Stomach smooth muscle (tissue), 2 donors: ENCODE data around the gene SGIP1.
"Not testable (repeated sequence)": the region's sequence is repeated elsewhere in the genome, so short reads cannot be mapped to it uniquely, and the experiment has no call there.

Experiments
- H3K27ac ChIP-seq: one replicate; pipeline ENCODE4 v1.7.0; 2013; ENCODE audit warnings: mild to moderate bottlenecking, low read length, inconsistent platforms
- H3K27me3 ChIP-seq, 2 donors: one replicate each; pipeline ENCODE4 v1.7.0; 2013; ENCODE audit warnings: low read length in 2 of 2; ENCODE audit not compliant: insufficient read depth in 2 of 2, control insufficient read depth in 1 of 2
- H3K36me3 ChIP-seq, 2 donors: one replicate each; pipeline ENCODE4 v1.7.0; 2013; ENCODE audit warnings: low read length in 2 of 2; ENCODE audit not compliant: control insufficient read depth in 2 of 2, insufficient read depth in 2 of 2
- H3K4me1 ChIP-seq: one replicate; pipeline ENCODE4 v1.7.0; 2013; ENCODE audit warnings: low read length; ENCODE audit not compliant: control insufficient read depth, insufficient read depth
- H3K4me3 ChIP-seq, 2 donors: one replicate each; pipeline ENCODE4 v1.7.0; 2013; ENCODE audit warnings: low read length in 2 of 2
- H3K9ac ChIP-seq, 2 donors: one replicate each; pipeline ENCODE4 v1.7.0; 2013; ENCODE audit warnings: low read length in 2 of 2, mild to moderate bottlenecking in 1 of 2
- H3K9me3 ChIP-seq, 2 donors: one replicate each; pipeline ENCODE4 v1.7.0; 2013; ENCODE audit warnings: low read length in 2 of 2; ENCODE audit not compliant: control insufficient read depth in 2 of 2
- donor health status: healthy.
- donor health status: Pancreatic carcinoma.

The SGIP1 gene

DNA sequence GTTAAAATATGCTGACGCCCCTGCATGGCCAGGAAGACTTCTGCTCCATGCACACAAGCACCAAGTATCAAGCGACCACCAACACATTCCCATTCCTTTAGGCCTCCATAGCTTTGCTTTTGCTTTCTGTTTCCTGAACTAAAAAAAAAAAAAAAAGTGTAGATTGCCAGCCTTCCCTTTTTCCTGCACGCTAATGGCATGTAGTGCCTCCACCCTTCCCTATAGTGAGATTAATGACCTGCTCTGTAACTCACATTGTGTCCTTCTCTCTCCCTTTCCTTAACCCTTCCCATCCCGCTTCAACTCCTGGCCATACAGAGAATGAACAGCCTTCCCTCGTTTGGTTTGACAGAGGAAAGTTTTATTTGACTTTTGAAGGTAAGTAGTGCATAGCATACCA lies 161.2 kb downstream of the SGIP1 start:
- no peak overlapping the region for H3K4me3 ChIP-seq
- H3K27me3 ChIP-seq, result no peaks in the 10 kb centered on the region
- no peaks in the 10 kb centered on the region for H3K4me1 ChIP-seq
- no peaks in the 10 kb centered on the region for H3K9me3 ChIP-seq
- H3K9ac ChIP-seq, result no peak overlapping the region
- H3K27ac ChIP-seq, result no peak overlapping the region
- H3K36me3 ChIP-seq, result no peaks in the 10 kb centered on the region

GRCh38 chr1:66696771-66697170 lies 162.8 kb downstream of the SGIP1 start:
- Histone ChIP-seq H3K27me3 (no peaks in the 10 kb centered on the region), H3K27ac (no peak overlapping the region), H3K36me3 (no peaks in the 10 kb centered on the region), H3K9me3 (no peaks in the 10 kb centered on the region), H3K9ac (no peak overlapping the region), H3K4me1 (no peaks in the 10 kb centered on the region), H3K4me3 (no peak overlapping the region)

DNA sequence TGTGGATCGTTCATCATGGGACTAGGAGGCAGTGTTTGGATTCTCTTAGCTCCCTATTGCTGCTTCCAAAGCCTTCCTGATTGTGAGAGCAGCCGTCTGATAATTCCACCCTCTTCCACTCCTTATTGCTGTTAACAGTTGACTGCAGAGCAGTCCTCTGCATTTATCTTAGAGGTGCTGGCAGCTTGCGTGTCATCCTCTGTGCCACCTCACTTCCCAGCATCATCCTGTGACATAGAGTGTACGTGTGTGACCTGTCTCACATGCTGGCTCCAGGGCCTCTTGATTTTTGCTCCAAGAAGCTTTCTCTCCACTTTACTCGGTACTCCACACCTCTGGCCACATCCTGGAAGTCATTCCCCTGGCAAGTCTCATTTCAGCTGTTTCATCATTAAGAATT lies 165.3 kb downstream of the SGIP1 start:
- Histone ChIP-seq H3K27me3 (no peaks in the 10 kb centered on the region), H3K4me1 (no peaks in the 10 kb centered on the region), H3K27ac (no peak overlapping the region), H3K9me3 (no peaks in the 10 kb centered on the region), H3K9ac (no peak overlapping the region), H3K4me3 (no peak overlapping the region), H3K36me3 (no peaks in the 10 kb centered on the region)

- H3K9ac ChIP-seq, result no peak overlapping the region
- H3K27me3 ChIP-seq, result no peaks in the 10 kb centered on the region
- no peaks in the 10 kb centered on the region for H3K4me1 ChIP-seq
- H3K9me3 ChIP-seq, result no peaks in the 10 kb centered on the region
- H3K36me3 ChIP-seq, result no peaks in the 10 kb centered on the region
- no peak overlapping the region for H3K27ac ChIP-seq
- H3K4me3 ChIP-seq, result no peak overlapping the region
Observed at GRCh38 chr1:66704177-66704875, 170.4 kb downstream of the SGIP1 start.

GRCh38 chr1:66705110-66705509 lies 171.2 kb downstream of the SGIP1 start:
- Histone ChIP-seq H3K27ac (no peak overlapping the region), H3K27me3 (no peaks in the 10 kb centered on the region), H3K9ac (no peak overlapping the region), H3K9me3 (no peaks in the 10 kb centered on the region), H3K4me3 (no peak overlapping the region), H3K36me3 (no peaks in the 10 kb centered on the region), H3K4me1 (no peaks in the 10 kb centered on the region)

DNA sequence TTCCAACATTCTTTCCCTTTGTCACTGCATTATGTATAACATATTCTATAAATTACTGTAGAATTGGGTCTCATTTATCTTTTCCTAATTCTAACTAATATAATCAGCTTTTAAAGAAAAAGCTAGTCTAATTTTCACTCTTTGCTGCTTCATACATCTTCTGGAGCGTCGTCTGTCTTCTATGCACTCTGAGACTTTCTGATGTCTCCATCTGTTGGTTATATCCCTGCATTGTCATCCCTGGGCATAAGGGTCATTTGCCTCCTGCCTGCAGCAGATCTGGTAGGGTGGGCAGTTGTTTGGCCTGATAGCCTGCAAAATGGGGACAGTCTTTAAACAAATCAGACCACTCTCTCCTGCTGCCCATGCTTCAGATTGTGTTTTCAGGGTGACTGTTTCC lies 177.5 kb downstream of the SGIP1 start:
- H3K4me1 ChIP-seq, result no peaks in the 10 kb centered on the region
- no peaks in the 10 kb centered on the region for H3K27me3 ChIP-seq
- no peak overlapping the region for H3K9ac ChIP-seq
- H3K36me3 ChIP-seq, result no peaks in the 10 kb centered on the region
- no peaks in the 10 kb centered on the region for H3K9me3 ChIP-seq
- no peak overlapping the region for H3K27ac ChIP-seq
- H3K4me3 ChIP-seq, result no peak overlapping the region

DNA sequence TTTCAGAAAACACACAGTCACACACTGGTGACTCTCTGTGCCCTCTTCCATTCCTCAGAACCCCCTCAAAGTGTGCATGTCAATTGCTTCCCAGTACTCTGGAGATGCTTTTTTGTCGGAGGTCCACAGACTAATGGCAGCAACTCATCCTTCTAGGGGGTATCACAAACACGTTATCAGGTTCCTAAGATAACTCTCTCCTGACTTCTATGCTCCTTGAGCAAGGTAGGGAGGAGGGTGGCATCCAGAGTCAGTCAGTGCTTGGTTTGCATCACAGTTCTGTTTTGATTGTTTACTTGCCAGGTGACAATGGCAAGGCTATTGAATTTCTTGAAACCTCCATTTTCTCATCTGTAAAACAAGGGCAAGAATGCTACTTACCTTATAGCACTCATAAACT lies 178.9 kb downstream of the SGIP1 start:
- Histone ChIP-seq H3K4me3 (no peak overlapping the region), H3K36me3 (no peaks in the 10 kb centered on the region), H3K9ac (no peak overlapping the region), H3K27ac (no peak overlapping the region), H3K9me3 (no peaks in the 10 kb centered on the region), H3K27me3 (no peaks in the 10 kb centered on the region), H3K4me1 (no peaks in the 10 kb centered on the region)

DNA sequence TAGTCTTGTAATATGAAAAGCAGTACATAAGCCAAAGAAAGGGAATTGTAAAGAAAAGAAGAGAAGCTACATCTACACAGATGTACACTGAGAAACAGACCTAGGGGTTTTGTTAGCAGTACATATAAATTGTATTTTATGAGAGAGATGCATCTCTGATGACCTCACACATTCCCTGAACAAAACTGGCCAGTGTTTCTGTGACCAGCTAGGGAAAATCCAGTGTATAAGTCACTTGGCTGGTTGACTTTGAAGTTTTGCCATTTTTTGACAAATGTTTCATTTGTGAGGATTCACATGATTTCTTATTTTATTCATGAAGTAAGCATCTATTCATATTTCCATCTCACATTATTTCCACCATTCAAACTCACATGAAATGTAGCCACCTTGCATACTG lies 190.0 kb downstream of the SGIP1 start:
- no peak overlapping the region for H3K4me3 ChIP-seq
- H3K27ac ChIP-seq, result no peak overlapping the region
- H3K27me3 ChIP-seq, result no peaks in the 10 kb centered on the region
- no peaks in the 10 kb centered on the region for H3K9me3 ChIP-seq
- no peak overlapping the region for H3K9ac ChIP-seq
- no peaks in the 10 kb centered on the region for H3K36me3 ChIP-seq
- no peaks in the 10 kb centered on the region for H3K4me1 ChIP-seq

- Histone ChIP-seq H3K27ac (no peak overlapping the region), H3K36me3 (no peaks in the 10 kb centered on the region), H3K9ac (no peak overlapping the region), H3K9me3 (no peaks in the 10 kb centered on the region), H3K4me3 (no peak overlapping the region), H3K4me1 (no peaks in the 10 kb centered on the region), H3K27me3 (no peaks in the 10 kb centered on the region)
Observed at GRCh38 chr1:66725885-66726665, 192.1 kb downstream of the SGIP1 start.

- no peak overlapping the region for H3K27ac ChIP-seq
- H3K4me3 ChIP-seq, result no peak overlapping the region
- H3K36me3 ChIP-seq, result no peaks in the 10 kb centered on the region
- H3K9ac ChIP-seq, result no peak overlapping the region
- H3K9me3 ChIP-seq, result no peaks in the 10 kb centered on the region
- H3K4me1 ChIP-seq, result no peaks in the 10 kb centered on the region
- H3K27me3 ChIP-seq, result no peaks in the 10 kb centered on the region
Observed at GRCh38 chr1:66728021-66728420, 194.1 kb downstream of the SGIP1 start.

- H3K4me1 ChIP-seq, H3K4me3 ChIP-seq, H3K9ac ChIP-seq, H3K27ac ChIP-seq, H3K9me3 ChIP-seq, H3K27me3 ChIP-seq, H3K36me3 ChIP-seq: not testable (repeated sequence)
Observed at GRCh38 chr1:66728716-66729115, 194.8 kb downstream of the SGIP1 start.
